NCI-H82 treated with DMSO at 0.1 percent for 48 hours (cell line): Measurements from ENCODE around the gene PTPRG.

ENCODE experiments used
- DNase-seq: peaks from one replicate; lab custom pipeline; 2025; ENCODE audit not compliant: unreplicated experiment; lab: John Stamatoyannopoulos, UW

Gene PTPRG

GRCh38 chr3:62203152-62203551 is 641.8 kb downstream of the PTPRG start:
- no peak for DNase-seq

- DNase-seq = no peak
Observed at GRCh38 chr3:62203561-62203960, 642.2 kb downstream of the PTPRG start.

- no peak for DNase-seq
Observed at GRCh38 chr3:62207197-62207596, 645.8 kb downstream of the PTPRG start.

GRCh38 chr3:62208385-62208784 is 647.0 kb downstream of the PTPRG start:
- no peak for DNase-seq

GRCh38 chr3:62209101-62209500 is 647.7 kb downstream of the PTPRG start:
- DNase-seq = no peak

- no peak for DNase-seq
Observed at GRCh38 chr3:62210011-62210410, 648.6 kb downstream of the PTPRG start.

GRCh38 chr3:62211675-62212429 is 650.5 kb downstream of the PTPRG start:
- DNase-seq = no peak

- no peak for DNase-seq
Observed at GRCh38 chr3:62214850-62215249, 653.5 kb downstream of the PTPRG start.

GRCh38 chr3:62220616-62221015 is 659.2 kb downstream of the PTPRG start:
- no peak for DNase-seq

- DNase-seq = no peak
Observed at GRCh38 chr3:62225051-62225450, 663.7 kb downstream of the PTPRG start.

GRCh38 chr3:62226601-62227339 is 665.4 kb downstream of the PTPRG start:
- no peak for DNase-seq

- no peak for DNase-seq
Observed at GRCh38 chr3:62228467-62228866, 667.1 kb downstream of the PTPRG start.

GRCh38 chr3:62229211-62229610 is 667.8 kb downstream of the PTPRG start:
- DNase-seq = no peak

GRCh38 chr3:62229908-62230307 is 668.5 kb downstream of the PTPRG start:
- no peak for DNase-seq

GRCh38 chr3:62233065-62233464 is 671.7 kb downstream of the PTPRG start:
- no peak for DNase-seq

GRCh38 chr3:62236016-62236415 is 674.6 kb downstream of the PTPRG start:
- DNase-seq = no peak

GRCh38 chr3:62237286-62237948 is 676.0 kb downstream of the PTPRG start:
- DNase-seq = no peak

- DNase-seq = no peak
Observed at GRCh38 chr3:62238003-62238402, 676.6 kb downstream of the PTPRG start.

GRCh38 chr3:62238431-62238830 is 677.1 kb downstream of the PTPRG start:
- DNase-seq = no peak

GRCh38 chr3:62241279-62241678 is 679.9 kb downstream of the PTPRG start:
- no peak for DNase-seq

- DNase-seq = no peak
Observed at GRCh38 chr3:62242831-62243509, 681.6 kb downstream of the PTPRG start.
